Thoracic aorta (tissue), 2 donors: ENCODE measurements around the gene ERMARD. TPM values are rescaled to one million over a fixed set of nuclear protein-coding genes. Genes with fewer than 3 reads are reported as not detected.

Experiments used
- ATAC-seq: fragments of 150-250 bp; one replicate; pipeline ENCODE4 v1.8.0; 2017; ENCODE audit warnings: low read depth; ENCODE audit not compliant: insufficient number of reproducible peaks, low FRiP score
- DNase-seq: peaks from one replicate; pipeline ENCODE4 v3.0.0-alpha.2; 2020; ENCODE audit warnings: low spot score
- H3K27ac ChIP-seq, 2 donors: fragments of 200-600 bp; sonication (generic); 1 replicate in 1 of 2; 2 replicates in 1 of 2; pipeline ENCODE4 v1.5.1; 2016; ENCODE audit warnings: mild to moderate bottlenecking in 2 of 2, moderate library complexity in 2 of 2
- H3K27me3 ChIP-seq: fragments of 200-600 bp; sonication (generic); replicated peaks from 2 replicates; pipeline ENCODE4 v1.6.0; 2016; ENCODE audit warnings: mild to moderate bottlenecking; ENCODE audit not compliant: insufficient read depth
- H3K36me3 ChIP-seq: fragments of 200-600 bp; sonication (generic); one replicate; pipeline ENCODE4 v1.5.1; 2016
- H3K4me1 ChIP-seq, 2 donors: fragments of 200-600 bp; sonication (generic); 1 replicate in 1 of 2; 2 replicates in 1 of 2; pipeline versions ENCODE4 v1.5.1 to v1.6.0; 2016; ENCODE audit warnings: low read depth in 2 of 2, mild to moderate bottlenecking in 1 of 2; ENCODE audit not compliant: control insufficient read depth in 1 of 2
- H3K4me3 ChIP-seq: fragments of 200-600 bp; sonication (generic); 2 replicates; pipeline ENCODE4 v1.5.1; 2016; ENCODE audit warnings: mild to moderate bottlenecking
- H3K9me3 ChIP-seq: fragments of 200-600 bp; sonication (generic); 2 replicates; pipeline ENCODE4 v1.5.1; 2016
- CTCF ChIP-seq: fragments of 200-600 bp; sonication (generic); IDR thresholded peaks from one replicate; pipeline ENCODE4 v1.5.1; 2019; ENCODE audit warnings: antibody characterized with exemption
- total RNA-seq, 2 donors: library from RNA; depleted of rRNA; stranded (reverse); fragments of >200 nt; gene quantifications; one replicate each; pipeline versions ENCODE4 v1.1.0 to v1.2.3, GENCODE V29; 2016

The ERMARD gene
- total RNA-seq, 2 donors from 2014 or later: 13.7 to 27.1 TPM

- H3K9me3 ChIP-seq: no peaks in the 10 kb centered on the region
Observed at GRCh38 chr6:169709293-169709692, 42.1 kb upstream of the ERMARD start.

GRCh38 chr6:169710009-169710408 is 41.4 kb upstream of the ERMARD start:
- DNase-seq (no peak), ATAC-seq (no peak)
- H3K4me1 ChIP-seq: no peaks in the 10 kb centered on the region
- H3K27me3 ChIP-seq: no peaks in the 10 kb centered on the region
- no peak overlapping the region for H3K4me3 ChIP-seq
- H3K27ac ChIP-seq: no peak overlapping the region
- TF ChIP-seq CTCF: no peak
- no peaks in the 10 kb centered on the region for H3K9me3 ChIP-seq
- H3K36me3 ChIP-seq: peaks cover 21% of the 10 kb centered on the region

More at GRCh38 chr6:169709293-169709692, 42.1 kb upstream of the ERMARD start:
- no peak overlapping the region for H3K27ac ChIP-seq
- no peak for TF ChIP-seq CTCF
- H3K27me3 ChIP-seq: no peaks in the 10 kb centered on the region
- no peak for ATAC-seq
- no peak overlapping the region for H3K4me3 ChIP-seq
- DNase-seq: no peak
- H3K36me3 ChIP-seq: peaks cover 14% of the 10 kb centered on the region
- peaks cover under 1 to 7% of the 10 kb centered on the region in 2 donors for H3K4me1 ChIP-seq

DNA sequence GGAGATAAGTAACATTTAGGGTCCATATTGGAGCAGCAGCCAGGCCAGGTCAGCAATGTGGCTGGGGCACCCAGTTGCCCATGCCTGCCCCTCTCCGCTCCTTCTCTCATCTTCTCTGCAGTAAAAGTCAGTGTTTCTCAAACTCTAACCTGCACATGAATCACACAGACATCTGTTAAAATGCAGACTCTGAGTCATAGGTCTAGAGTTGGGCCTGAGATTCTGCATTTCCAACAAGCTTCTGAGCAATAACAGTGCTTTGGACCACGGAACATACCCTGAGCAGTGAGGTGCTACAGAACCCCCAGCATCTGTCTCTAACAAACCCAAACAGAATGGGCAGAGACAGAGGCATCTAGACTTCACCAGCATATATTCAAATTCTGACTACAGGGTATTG is 37.2 kb upstream of the ERMARD start:
- DNase-seq (no peak), ATAC-seq (no peak)
- Histone ChIP-seq H3K27ac (no peak overlapping the region), H3K36me3 (peaks cover 24% of the 10 kb centered on the region), H3K9me3 (no peaks in the 10 kb centered on the region), H3K4me1 (no peaks in the 10 kb centered on the region), H3K4me3 (no peak overlapping the region), H3K27me3 (no peaks in the 10 kb centered on the region)
- no peak for TF ChIP-seq CTCF

- no peak for ATAC-seq
Observed at GRCh38 chr6:169714595-169714994, 36.8 kb upstream of the ERMARD start.

DNA sequence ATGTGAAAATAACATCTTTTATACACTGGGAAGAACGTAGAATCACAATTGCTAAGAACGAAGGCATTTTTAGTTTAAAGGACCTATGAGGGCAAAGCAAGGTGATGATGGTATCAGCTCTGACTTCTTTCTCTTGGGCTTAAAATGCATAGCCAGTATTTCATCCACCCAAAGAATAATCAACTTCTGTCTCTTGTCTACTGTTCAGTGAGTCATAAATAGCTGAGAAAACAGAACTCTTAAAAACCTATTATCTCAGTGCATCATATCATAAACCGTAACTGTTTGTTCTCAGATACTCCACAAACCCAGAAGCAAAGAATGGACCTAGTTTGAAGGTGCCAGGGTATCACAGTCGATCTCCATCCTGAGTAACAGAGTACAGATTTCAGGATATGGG is 32.3 kb upstream of the ERMARD start:
- no peak for DNase-seq
- Histone ChIP-seq H3K9me3 (no peaks in the 10 kb centered on the region), H3K4me1 (peaks cover 16 to 22% of the 10 kb centered on the region in 2 donors), H3K4me3 (no peak overlapping the region), H3K27ac (no peak overlapping the region), H3K36me3 (peaks cover 12% of the 10 kb centered on the region), H3K27me3 (no peaks in the 10 kb centered on the region)
- no peak for TF ChIP-seq CTCF
- no peak for ATAC-seq

More at GRCh38 chr6:169714595-169714994, 36.8 kb upstream of the ERMARD start:
- Histone ChIP-seq H3K27me3 (no peaks in the 10 kb centered on the region), H3K4me1 (no peaks in the 10 kb centered on the region), H3K27ac (no peak overlapping the region), H3K36me3 (peaks cover 24% of the 10 kb centered on the region), H3K9me3 (no peaks in the 10 kb centered on the region), H3K4me3 (no peak overlapping the region)
- no peak for DNase-seq
- TF ChIP-seq CTCF: no peak
